HG02943 (cell line): ENCODE measurements around the gene IST1.

Experiments used
- ATAC-seq: cut with Tn5 transposase; IDR thresholded peaks from one replicate; pipeline ENCODE4 v1.9.1; 2021; ENCODE audit warnings: mild to moderate bottlenecking, low read depth, moderate library complexity; ENCODE audit not compliant: unreplicated experiment

Gene IST1

DNA sequence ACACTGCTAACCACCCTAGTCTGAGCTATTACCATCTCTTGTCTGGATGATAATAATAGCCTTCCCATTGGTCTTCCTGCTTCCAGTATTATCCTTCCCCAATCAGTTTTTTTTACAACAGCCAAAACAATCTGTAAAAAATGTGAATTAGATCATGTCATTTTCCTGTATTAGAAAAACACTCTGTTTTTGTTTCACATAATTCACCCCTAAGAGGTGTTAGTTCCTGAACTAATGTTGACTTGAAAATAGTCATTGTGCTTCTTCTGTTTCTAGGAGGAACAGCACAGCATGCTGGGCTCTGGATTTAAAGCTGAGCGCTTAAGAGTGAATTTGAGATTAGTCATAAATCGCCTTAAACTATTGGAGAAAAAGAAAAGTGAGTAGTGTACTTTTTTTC, 20.0 kb downstream of the IST1 start:
- ATAC-seq, result no peak

- ATAC-seq, result no peak
These were observed 21.1 kb downstream of the IST1 start for GRCh38 chr16:71916397-71916920.

DNA sequence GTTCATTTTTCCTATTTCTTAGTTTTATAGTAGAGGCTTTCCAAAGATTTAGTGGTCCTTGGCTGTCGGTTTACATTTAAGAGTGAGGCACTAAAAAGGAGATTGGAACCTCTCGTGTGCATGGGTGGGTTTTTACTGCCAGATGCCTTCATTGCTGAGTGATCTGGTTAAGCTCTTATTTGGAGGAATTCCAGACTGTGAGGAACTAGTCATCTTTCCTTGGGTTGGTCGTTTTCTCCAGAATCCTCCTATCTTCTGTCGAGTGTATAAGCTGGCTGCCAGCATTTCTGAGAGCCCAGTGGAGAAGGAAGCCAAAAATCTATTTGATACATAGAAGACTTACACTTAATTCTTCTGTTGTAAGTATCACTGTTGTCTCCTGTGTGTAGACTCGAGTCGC, 22.6 kb downstream of the IST1 start:
- ATAC-seq, result no peak

DNA sequence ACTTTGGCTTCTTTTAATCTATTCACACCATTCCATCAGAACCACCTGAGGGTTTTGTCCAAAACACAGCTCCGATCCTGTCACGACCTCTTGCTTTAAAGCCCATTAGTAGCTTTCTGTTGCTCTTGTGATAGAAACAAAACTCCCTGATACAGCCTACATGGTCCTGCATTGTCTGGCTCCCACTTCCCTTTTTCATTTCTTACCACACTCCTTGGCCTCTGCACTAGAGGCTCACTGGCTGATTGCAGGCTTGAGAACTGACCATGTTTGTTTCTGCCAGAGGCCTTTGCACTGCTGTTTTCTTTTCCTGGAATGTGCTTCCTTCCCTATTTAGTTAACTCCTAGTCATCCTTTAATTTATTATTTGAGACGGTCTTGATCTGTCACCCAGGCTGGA, 23.7 kb downstream of the IST1 start:
- peak; percentile 59 for ATAC-seq

DNA sequence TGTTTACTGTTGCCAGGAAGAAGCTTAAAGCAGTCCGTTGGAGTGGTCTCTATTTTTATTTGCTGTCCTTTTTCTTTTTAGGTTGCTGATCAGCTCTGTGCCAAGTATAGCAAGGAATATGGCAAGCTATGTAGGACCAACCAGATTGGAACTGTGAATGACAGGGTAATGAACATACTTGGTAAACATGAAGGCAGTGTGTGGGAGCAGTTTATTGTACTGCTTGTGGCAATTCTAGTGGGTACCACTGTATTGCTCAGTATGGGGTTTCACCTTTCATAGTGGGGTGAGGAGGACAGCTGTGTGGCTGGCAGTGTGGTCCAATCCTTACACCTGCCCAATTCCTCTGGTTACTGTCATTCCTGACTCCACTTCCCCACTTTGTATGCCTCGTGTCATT, 25.3 kb downstream of the IST1 start:
- no peak for ATAC-seq

GRCh38 chr16:71923941-71924690, 28.8 kb downstream of the IST1 start:
- ATAC-seq, result no peak

- ATAC-seq, result no peak
These were observed 29.4 kb downstream of the IST1 start for GRCh38 chr16:71924710-71925109.

GRCh38 chr16:71927383-71927782, 32.1 kb downstream of the IST1 start:
- ATAC-seq, result no peak

DNA sequence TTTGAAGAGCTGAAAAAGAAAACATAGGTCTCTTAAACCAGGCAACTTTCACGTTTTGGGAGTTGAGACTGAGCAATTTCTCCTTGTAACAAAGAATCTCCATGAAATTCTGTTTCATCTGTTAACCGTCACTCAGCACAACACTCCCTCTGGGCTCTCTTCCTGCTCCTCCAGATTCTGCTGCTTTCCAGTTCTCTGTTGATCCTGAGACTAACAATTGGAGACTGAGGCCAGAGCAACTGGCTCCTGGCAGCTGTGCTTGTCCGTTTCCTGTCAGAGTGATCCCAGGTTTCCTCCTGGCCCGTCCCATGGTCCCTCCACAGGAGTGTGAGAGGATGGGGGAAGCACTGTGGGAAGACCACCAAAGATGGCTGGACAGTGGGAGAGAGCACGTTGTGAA, 32.5 kb downstream of the IST1 start:
- no peak for ATAC-seq

DNA sequence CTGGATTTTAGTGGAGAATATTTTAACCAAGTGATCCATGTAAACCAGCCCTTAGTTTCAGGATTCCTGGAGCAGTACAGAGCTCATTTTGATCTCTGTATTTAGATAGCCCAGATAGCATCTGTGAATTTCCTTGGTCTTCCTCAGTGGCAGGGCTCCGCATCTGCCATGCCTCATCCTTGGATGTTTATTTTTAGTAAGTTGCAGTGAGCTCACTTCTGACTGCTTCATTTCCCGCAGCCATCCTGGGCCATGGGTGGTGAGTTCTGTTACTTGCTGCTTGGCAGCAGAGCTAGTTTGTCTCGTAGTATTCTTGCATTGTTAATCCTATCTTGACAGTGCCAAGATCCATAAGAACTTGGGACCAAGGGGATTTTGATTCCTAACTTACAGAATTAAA, 33.7 kb downstream of the IST1 start:
- no peak for ATAC-seq

DNA sequence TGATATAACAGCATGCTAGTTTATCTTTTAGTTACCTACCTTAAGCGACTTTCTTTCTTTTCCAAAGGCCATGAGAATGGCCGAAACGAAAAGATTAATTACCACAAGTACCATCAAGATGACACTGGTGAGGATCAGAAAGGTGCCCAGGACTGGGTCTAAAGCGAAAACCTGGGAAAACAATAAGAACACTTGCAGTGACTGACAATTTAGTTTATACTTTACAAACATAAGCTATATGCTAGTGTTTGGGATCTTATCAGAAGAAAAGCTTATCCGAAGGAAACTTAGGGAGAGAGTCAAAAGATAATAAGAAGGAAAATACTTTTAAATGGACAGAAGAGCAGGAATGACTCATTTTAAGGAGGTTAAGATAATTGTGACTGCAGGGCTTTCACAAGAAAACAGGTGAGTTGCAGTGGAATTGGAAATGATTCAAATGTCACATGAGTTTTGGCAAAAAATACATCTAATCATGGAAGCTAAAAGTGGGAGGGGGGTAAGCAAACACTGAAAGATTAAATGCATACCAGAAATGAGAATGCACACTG, 34.8 kb downstream of the IST1 start:
- no peak for ATAC-seq

DNA sequence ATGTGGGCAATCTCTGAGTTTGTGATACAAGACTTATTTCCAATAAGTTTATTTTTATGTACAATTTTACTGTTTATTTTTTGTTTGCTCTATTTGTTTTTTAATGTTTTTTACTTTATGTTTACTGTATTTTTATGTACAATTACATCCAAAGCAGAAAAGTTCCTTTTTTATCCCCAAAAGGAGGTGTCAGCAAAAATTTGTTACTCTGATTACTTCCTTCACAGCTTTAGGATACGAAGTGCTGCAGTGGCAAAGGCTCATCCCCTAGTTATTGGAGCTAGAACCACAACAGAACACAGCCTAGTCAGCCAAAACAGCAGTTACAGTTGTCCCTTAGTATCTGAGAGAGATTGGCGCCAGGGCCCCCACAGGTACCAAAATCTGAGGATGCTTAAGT, 35.7 kb downstream of the IST1 start:
- no peak for ATAC-seq

DNA sequence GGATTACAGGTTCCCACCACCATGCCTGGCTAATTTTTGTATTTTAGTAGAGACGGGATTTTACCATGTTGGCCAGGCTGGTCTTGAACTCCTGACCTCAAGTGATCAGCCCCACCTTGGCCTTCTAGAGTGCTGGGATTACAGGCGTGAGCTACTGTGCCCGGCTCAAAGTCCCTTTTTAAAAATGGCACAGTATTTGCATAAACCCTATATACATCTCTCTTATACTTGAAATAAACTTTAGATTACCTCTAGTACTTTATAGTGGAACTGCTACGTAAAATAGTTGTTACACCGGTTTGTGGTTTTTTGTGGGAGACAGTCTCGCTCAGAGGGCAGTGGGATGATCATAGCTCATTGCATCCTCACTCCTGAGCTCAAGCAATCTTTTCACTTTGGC, 36.3 kb downstream of the IST1 start:
- ATAC-seq, result no peak

DNA sequence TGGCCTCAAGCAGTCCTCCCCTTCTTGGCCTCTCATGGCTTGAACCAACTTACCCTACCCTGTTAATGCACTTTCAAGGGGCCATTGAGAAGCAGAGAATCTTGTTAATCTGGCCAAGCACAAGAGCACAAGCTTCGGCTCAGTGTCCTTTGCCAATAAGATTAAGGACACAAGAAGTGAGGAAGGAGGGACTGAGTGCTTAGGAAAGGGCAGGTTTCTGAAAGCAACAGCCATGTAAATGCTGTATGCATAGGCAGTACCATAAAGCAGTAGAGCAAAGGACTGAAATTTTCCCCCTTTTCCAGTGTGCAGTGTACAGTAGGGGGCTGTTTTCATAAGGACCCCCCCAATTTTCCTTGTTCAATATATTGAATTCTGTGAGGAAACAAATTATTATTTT, 37.7 kb downstream of the IST1 start:
- no peak for ATAC-seq

DNA sequence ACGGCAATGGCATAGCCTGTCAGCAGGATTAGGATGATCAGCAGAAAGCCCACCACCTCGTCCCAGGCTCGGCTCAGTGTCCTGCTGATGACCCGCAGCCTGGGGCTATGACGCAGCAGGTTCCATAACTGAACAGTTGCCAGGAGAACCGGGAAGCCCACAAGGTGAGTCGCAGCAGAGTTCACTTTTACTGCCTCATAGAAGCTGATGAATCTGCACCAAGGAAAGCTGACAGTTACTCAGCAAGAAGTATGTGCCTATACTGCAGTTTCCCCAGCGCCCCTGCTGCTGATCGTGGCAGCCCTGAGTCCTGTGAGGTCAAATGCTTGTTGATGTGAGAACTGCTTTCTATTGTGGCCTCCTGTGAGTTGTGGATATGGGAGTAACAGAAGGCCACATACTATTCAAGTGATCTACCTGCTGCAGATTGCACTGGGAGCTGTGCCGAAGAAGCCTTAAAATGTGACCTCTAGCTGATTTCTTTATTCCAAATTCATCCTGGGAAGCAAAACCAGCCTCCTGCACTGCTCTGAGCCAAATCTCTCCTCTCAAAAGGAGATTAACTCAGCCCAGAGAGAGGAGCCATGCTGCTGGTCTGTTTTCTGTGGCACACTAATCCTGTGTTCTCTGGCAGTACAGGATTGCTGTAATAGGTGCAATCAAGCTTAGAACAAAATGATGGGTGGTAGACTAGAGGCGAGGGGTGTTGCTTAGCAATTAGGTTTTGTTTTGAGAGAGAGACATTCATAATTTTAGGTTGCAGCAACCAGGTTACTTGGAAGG, 38.8 kb downstream of the IST1 start:
- no peak for ATAC-seq

DNA sequence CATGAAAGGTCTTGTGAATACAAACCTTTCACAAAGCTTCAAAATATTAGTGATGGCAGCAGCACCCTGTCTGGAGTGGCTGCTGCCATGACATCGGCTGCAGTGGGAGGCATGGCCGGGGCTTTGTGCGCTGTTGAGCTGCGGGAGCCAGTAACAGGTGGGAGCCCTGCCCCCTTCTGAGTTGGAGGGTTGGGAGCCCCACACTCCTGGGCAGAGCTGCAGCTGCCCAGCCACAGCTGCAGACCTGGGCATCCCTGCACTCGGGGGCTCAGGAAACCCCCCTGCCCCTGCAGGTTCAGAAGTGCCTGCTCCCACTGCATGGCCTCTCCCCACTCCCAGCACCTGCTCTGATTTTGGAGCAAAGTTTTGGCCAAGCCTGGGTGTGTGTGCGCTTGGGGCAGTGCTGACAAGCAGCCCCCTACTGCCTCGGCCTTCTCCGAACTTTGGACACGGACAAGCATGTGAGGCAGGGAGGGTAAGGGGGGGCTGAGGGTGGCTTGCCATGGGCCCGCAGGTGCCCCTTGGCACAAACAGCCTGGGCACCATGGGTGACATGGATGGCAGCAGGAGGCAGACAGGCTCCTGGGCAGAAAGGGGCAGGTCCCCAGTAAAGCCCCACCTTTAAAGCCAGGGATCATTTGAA, 42.7 kb downstream of the IST1 start:
- ATAC-seq, result no peak

DNA sequence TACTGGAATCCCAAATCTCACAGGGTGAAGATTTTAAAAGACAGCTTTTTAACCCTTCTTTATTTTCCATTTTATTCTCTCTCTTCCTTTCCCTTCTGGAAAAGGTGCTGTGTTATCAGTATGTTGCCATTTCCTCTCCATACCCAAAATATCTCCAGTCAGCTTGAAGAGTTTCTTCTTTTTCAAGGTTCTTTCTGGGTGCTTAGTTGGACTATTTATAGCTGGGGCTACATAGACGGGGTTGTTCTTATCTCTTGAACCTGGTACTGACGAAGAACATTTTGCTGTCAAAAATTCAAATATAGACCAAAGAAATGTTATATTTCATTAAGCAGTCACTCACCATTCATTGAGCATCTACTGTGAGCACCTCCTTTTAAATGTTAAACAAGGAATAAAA, 48.6 kb downstream of the IST1 start:
- no peak for ATAC-seq

DNA sequence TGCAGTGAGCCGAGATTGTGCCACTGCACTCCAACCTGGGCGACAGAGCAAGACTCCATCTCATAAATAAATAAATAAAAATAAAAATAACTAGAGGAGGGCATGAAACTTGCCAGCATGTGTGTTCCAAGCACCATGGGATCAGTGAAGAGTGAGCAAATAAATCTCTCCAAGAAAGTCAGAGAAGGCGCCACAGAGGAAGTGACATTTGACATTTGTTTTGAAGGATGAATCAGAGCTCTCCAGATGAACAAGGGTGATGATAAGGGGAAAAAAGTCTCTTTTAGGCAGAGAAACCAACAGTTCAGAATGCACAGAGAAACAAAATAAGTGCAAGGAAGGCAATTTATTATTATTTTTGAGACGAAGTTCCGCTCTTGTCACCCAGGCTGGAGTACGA, 50.3 kb downstream of the IST1 start:
- no peak for ATAC-seq

- ATAC-seq, result no peak
These were observed 57.5 kb downstream of the IST1 start for GRCh38 chr16:71952825-71953224.

GRCh38 chr16:71954180-71954579, 58.8 kb downstream of the IST1 start:
- ATAC-seq, result no peak

- ATAC-seq, result no peak
These were observed 59.4 kb downstream of the IST1 start for GRCh38 chr16:71954699-71955195.
